ENCODE results near the gene GTF3C5.

The GTF3C5 gene

GRCh38 chr9:133104718-133105460 lies 74.1 kb downstream of the GTF3C5 start:
- DNase-seq (ENCODE audit: extremely low read depth in 1 of 2, low read depth in 1 of 2), result no peak

GRCh38 chr9:133105461-133105770 lies 74.6 kb downstream of the GTF3C5 start:
- no peak for DNase-seq (ENCODE audit: extremely low read depth in 1 of 2, low read depth in 1 of 2)

- no peak for DNase-seq (ENCODE audit: extremely low read depth in 1 of 2, low read depth in 1 of 2)
These were observed 75.9 kb downstream of the GTF3C5 start for GRCh38 chr9:133106511-133107244.

- DNase-seq (ENCODE audit: extremely low read depth in 1 of 2, low read depth in 1 of 2), result no peak
These were observed 76.5 kb downstream of the GTF3C5 start for GRCh38 chr9:133107245-133107722.
